ENCODE measurements around the gene NOP56. TPM values are rescaled to one million over a fixed set of nuclear protein-coding genes. Genes with fewer than 3 reads are reported as not detected.
A peak's percentile ranks its signal among the peaks of the same experiment; 100 is the strongest.

Gene NOP56
- total and polyA plus RNA-seq, 9 of the 15 experiments (the other 6 are each of a cell fraction or from before 2014, with no cell fraction given) = 295 to 697 (median 439) TPM

DNA sequence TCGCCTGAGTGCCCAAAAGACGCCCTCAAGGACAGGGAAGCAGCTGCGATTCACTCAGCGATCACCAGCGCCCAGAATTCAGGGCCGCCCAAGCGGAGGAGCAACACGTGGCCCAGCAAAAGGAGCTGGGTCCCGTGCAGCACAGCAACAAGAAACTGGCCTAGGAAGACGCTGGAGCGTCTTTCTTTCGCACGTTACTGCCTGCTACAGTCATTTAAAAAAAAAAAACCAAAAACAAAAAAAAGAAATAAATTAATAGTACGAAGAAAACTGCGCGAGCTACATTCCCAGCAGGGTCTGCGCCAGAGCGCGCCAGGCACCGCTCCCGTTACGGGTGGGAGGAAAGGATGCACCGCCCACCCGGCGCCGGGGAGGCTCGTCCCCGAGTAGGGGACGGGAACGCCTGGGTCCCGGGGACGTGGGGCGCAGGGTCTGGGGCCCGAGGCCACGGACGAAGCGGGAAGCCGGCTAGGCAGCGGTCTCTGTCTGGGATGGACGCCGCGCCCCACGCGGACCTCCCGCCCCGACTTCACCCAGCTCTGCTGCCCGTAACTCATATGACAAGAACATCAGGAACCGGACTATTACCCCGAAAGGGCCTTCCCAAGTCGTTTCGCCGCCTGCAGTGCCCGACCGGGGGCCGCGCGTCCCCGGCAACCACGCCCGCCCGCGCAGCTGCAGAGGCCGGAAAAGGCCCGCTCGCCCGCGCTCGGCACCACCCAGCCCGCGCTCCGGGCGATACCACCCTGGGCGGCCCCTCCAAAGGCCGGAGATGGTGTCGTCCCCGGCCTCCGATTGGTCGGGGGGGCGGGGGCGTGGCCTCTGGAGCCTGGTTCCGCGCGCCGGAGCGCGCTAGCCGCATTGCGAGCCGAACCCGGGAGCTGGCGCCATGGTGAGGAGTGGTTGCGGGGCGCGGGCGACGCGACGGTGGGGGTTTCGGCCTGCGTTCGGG is at the start of gene NOP56 (continued):
- TF ChIP-seq, protein P1, sequence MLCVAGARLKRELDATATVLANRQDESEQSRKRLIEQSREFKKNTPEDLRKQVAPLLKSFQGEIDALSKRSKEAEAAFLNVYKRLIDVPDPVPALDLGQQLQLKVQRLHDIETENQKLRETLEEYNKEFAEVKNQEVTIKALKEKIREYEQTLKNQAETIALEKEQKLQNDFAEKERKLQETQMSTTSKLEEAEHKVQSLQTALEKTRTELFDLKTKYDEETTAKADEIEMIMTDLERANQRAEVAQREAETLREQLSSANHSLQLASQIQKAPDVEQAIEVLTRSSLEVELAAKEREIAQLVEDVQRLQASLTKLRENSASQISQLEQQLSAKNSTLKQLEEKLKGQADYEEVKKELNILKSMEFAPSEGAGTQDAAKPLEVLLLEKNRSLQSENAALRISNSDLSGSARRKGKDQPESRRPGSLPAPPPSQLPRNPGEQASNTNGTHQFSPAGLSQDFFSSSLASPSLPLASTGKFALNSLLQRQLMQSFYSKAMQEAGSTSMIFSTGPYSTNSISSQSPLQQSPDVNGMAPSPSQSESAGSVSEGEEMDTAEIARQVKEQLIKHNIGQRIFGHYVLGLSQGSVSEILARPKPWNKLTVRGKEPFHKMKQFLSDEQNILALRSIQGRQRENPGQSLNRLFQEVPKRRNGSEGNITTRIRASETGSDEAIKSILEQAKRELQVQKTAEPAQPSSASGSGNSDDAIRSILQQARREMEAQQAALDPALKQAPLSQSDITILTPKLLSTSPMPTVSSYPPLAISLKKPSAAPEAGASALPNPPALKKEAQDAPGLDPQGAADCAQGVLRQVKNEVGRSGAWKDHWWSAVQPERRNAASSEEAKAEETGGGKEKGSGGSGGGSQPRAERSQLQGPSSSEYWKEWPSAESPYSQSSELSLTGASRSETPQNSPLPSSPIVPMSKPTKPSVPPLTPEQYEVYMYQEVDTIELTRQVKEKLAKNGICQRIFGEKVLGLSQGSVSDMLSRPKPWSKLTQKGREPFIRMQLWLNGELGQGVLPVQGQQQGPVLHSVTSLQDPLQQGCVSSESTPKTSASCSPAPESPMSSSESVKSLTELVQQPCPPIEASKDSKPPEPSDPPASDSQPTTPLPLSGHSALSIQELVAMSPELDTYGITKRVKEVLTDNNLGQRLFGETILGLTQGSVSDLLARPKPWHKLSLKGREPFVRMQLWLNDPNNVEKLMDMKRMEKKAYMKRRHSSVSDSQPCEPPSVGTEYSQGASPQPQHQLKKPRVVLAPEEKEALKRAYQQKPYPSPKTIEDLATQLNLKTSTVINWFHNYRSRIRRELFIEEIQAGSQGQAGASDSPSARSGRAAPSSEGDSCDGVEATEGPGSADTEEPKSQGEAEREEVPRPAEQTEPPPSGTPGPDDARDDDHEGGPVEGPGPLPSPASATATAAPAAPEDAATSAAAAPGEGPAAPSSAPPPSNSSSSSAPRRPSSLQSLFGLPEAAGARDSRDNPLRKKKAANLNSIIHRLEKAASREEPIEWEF (CRISPR knock-in tag; IDR thresholded peaks at IDR 0.05) = no peak
- no peak for TF ChIP-seq ILF3 (IDR thresholded peaks at IDR 0.05; ENCODE audit: borderline replicate concordance)
- TF ChIP-seq RUNX1 (IDR thresholded peaks at IDR 0.05; ENCODE audit: low read depth) = no peak
- TF ChIP-seq FOXA3 (CRISPR knock-in tag; conservative IDR thresholded peaks at IDR 0.05 in 1 of 2, IDR thresholded peaks at IDR 0.05 in 1 of 2) = no peak
- no peak for TF ChIP-seq MTF1 (CRISPR knock-in tag; IDR thresholded peaks at IDR 0.05; ENCODE audit: borderline replicate concordance)
- peak; percentile 71 for TF ChIP-seq ELF1 (tag; IDR thresholded peaks at IDR 0.05)
- TF ChIP-seq CBFB (CRISPR knock-in tag; IDR thresholded peaks at IDR 0.05) = no peak
- TF ChIP-seq, protein P2, sequence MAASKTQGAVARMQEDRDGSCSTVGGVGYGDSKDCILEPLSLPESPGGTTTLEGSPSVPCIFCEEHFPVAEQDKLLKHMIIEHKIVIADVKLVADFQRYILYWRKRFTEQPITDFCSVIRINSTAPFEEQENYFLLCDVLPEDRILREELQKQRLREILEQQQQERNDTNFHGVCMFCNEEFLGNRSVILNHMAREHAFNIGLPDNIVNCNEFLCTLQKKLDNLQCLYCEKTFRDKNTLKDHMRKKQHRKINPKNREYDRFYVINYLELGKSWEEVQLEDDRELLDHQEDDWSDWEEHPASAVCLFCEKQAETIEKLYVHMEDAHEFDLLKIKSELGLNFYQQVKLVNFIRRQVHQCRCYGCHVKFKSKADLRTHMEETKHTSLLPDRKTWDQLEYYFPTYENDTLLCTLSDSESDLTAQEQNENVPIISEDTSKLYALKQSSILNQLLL (CRISPR knock-in tag; IDR thresholded peaks at IDR 0.05; ENCODE audit: borderline replicate concordance) = no peak
- TF ChIP-seq CBX5 (IDR thresholded peaks at IDR 0.05; ENCODE audit: borderline replicate concordance, low read depth) = no peak
- no peak for TF ChIP-seq CEBPG (CRISPR knock-in tag; IDR thresholded peaks at IDR 0.05)
- TF ChIP-seq CEBPG (tag; conservative IDR thresholded peaks at IDR 0.05 in 1 of 2, IDR thresholded peaks at IDR 0.05 in 1 of 2) = no peak
- no peak for TF ChIP-seq TOE1 (IDR thresholded peaks at IDR 0.05; ENCODE audit: borderline replicate concordance)
- no peak for TF ChIP-seq TOE1 (CRISPR knock-in tag; IDR thresholded peaks at IDR 0.05; ENCODE audit: borderline replicate concordance, low read depth)
- TF ChIP-seq SMARCE1 (IDR thresholded peaks at IDR 0.05) = 0 out of 2 replicates have a peak, but pooled peaks have one; percentile 37
- peak; percentile 79 for TF ChIP-seq SUPT5H (IDR thresholded peaks at IDR 0.05)

Measured in K562 (cell line).